B cell (primary cell): ENCODE results near the gene TMEM25.

Source experiments
- EZH2 ChIP-seq: IDR thresholded peaks from 2 replicates; pipeline ENCODE4 v1.6.1; 2012; ENCODE audit warnings: borderline replicate concordance, low read depth, mild to moderate bottlenecking, moderate library complexity, low read length; ENCODE audit not compliant: insufficient read depth, poor library complexity, severe bottlenecking
- TF ChIP-seq, protein P1 (sequence below): fragments of 200-600 bp; IDR thresholded peaks from one replicate; pipeline ENCODE4 v1.8.0; 2022; ENCODE audit warnings: antibody characterized with exemption, mild to moderate bottlenecking

DNA sequence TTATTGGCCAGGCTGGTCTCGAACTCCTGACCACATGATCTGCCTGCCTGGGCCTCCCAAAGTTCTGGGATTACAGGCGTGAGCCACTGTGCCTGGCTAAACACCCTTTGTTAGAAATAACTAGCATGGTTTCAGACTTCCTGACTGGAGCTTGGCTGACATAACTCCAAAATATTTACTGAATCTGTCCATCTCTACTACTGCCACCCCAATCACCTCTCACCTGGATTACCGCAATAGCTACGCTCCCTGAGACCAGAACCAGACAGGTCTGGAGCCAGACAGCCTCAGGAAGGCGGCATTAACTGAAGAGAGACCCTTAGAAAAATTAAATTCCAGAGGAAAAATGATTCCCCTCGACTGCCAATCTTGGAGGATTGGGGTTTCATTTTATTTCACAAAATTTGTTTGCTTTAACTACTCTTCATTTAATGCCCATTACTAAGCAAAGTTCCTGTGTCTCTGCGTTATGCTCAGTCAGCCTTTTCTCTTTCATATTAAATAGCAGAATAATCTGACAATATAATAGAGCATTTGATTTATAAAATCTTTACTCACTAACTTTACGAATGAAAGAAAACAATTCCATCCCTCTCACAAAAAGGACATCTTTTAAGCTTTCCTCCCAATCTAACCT lies 13.1 kb downstream of the TMEM25 start:
- TF ChIP-seq, protein P1, sequence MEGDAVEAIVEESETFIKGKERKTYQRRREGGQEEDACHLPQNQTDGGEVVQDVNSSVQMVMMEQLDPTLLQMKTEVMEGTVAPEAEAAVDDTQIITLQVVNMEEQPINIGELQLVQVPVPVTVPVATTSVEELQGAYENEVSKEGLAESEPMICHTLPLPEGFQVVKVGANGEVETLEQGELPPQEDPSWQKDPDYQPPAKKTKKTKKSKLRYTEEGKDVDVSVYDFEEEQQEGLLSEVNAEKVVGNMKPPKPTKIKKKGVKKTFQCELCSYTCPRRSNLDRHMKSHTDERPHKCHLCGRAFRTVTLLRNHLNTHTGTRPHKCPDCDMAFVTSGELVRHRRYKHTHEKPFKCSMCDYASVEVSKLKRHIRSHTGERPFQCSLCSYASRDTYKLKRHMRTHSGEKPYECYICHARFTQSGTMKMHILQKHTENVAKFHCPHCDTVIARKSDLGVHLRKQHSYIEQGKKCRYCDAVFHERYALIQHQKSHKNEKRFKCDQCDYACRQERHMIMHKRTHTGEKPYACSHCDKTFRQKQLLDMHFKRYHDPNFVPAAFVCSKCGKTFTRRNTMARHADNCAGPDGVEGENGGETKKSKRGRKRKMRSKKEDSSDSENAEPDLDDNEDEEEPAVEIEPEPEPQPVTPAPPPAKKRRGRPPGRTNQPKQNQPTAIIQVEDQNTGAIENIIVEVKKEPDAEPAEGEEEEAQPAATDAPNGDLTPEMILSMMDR, result no peak
- no peak for TF ChIP-seq EZH2
